GM10248 (cell line): ENCODE results near the gene PCDHGB6.
"Not testable (repeated sequence)": the region's sequence is repeated elsewhere in the genome, so short reads cannot be mapped to it uniquely, and the experiment has no call there.

Experiments
- CTCF ChIA-PET: fragments of 300-600 bp; sonication (Branson Sonifier 250); formaldehyde crosslinking; extraction: SDS; loops from one replicate; lab custom pipeline; 2021; ENCODE audit warnings: antibody characterized with exemption; lab: Yijun Ruan, JAX
- POLR2A ChIA-PET: fragments of 350-650 bp; sonication (Branson Sonifier 250); formaldehyde crosslinking; extraction: SDS; loops from one replicate; lab custom pipeline; 2020; ENCODE audit warnings: antibody characterized with exemption; lab: Yijun Ruan, JAX
- DNase-seq: peaks from one replicate; pipeline ENCODE4 v3.0.0; 2012; ENCODE audit errors: extremely low spot score
- CTCF ChIP-seq: IDR thresholded peaks from 2 replicates; pipeline ENCODE4 v1.5.1; 2012; ENCODE audit warnings: mild to moderate bottlenecking, low read depth; ENCODE audit errors: extremely low read depth, missing control alignments, control extremely low read depth

The PCDHGB6 gene

GRCh38 chr5:141407790-141408505 is at the start of gene PCDHGB6:
PCDHGB6 (plus strand) TSS chr5:141408021; CDS start chr5:141408203, 182 bp downstream.
- CTCF ChIA-PET, result interaction anchor here (0.6 to 4.2 kb wide), 21 partner anchors 10 to 553 kb away, joined by 3 to 42 read pairs (median 4); partner anchors contain the start of genes PCDHGA1, PCDHGA11, PCDHGB2 and PCDHGB5
- peak; percentile 55 for TF ChIP-seq CTCF
- DNase-seq, result peak; percentile 57
- POLR2A ChIA-PET, result not testable (repeated sequence)

- CTCF ChIA-PET, result interaction anchor here (0.7 to 2.9 kb wide), 14 partner anchors 16 to 232 kb away, joined by 3 to 9 read pairs (median 4); partner anchors contain the start of genes PCDHGA1, PCDHGA10, PCDHGA11 and PCDHGB6
- TF ChIP-seq CTCF, result peak; percentile 43
- POLR2A ChIA-PET, result no interaction called here
- peak; percentile 46 for DNase-seq
Measured at GRCh38 chr5:141359790-141360426, 47.9 kb upstream of the PCDHGB6 start, which contains the start of gene PCDHGB2. PCDHGB2 (plus strand) TSS chr5:141359994; CDS start chr5:141360136, 142 bp downstream.

GRCh38 chr5:141360685-141361084 is 47.1 kb upstream of the PCDHGB6 start:
- no peak for TF ChIP-seq CTCF
- CTCF ChIA-PET, result interaction anchor here (0.7 to 1.7 kb wide), 8 partner anchors 16 to 206 kb away, joined by 3 to 7 read pairs (median 4); partner anchors contain the start of genes PCDHGA10, PCDHGB6, PCDHGB7 and PCDHGC3
- DNase-seq, result no peak
- POLR2A ChIA-PET, result no interaction called here

GRCh38 chr5:141362719-141363118 is 45.1 kb upstream of the PCDHGB6 start:
- ChIA-PET POLR2A (no interaction called here), CTCF (no interaction called here)
- DNase-seq, result no peak
- no peak for TF ChIP-seq CTCF

- CTCF ChIA-PET, result interaction anchor here (0.8 to 1.5 kb wide), 4 partner anchors 9 to 193 kb away, joined by 3 to 6 read pairs (median 4); partner anchors contain the start of genes PCDHGA10 and PCDHGA4
- no peak for TF ChIP-seq CTCF
- POLR2A ChIA-PET, result no interaction called here
- DNase-seq, result no peak
Measured at GRCh38 chr5:141363952-141364660, 43.7 kb upstream of the PCDHGB6 start, which contains the start of gene PCDHGA5. PCDHGA5 (plus strand) TSS chr5:141364162; CDS start chr5:141364331, 169 bp downstream.
